ENCODE data around the gene AGPAT2. TPM values are rescaled to one million over a fixed set of nuclear protein-coding genes. Genes with fewer than 3 reads are reported as not detected.

AGPAT2 gene
- total and polyA plus RNA-seq, 2 experiments from 2014 or later: 31.8 to 44.7 TPM

DNA sequence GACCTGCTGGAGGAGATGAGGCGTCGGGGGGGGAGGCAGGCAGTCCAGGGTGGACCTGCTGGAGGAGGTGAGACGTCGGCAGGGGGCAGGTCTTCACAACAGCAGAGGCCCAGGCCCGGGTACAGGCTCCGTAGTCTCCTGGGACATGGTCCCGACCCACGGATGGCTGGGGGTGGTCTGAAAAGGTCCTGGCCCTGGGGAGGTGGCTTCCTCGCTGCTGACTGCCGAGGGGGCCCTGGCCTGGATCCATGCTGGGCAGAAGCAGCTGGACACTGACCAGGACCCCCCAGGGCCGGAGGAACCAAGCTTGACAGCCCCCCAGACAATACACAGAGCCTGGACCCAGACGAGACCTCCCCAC, 16.0 kb downstream of the AGPAT2 start:
- Mint-ChIP-seq H3K27ac (no peak overlapping the region), H3K36me3 (ENCODE audit: low read depth) (no peaks in the 10 kb centered on the region), H3K27me3 (ENCODE audit: insufficient read depth, low read depth, poor library complexity) (peaks cover 4% of the 10 kb centered on the region), H3K4me3 (no peak overlapping the region), H3K4me1 (peaks cover 3% of the 10 kb centered on the region; the same call in 1 of the 3 replicates), H3K9me3 (no peaks in the 10 kb centered on the region)
- H3K79me2 ChIP-seq (replicated peaks; ENCODE audit: insufficient read depth): no peaks in the 10 kb centered on the region
- no peaks in the 10 kb centered on the region for H3K9me2 ChIP-seq (ENCODE audit: insufficient read depth)
- no peak overlapping the region for H3K27ac ChIP-seq (ENCODE audit: low read depth)
- no peak overlapping the region for H2AFZ ChIP-seq
- H3K27me3 ChIP-seq (ENCODE audit: insufficient read depth): no peaks in the 10 kb centered on the region
- H4K20me1 ChIP-seq (replicated peaks; ENCODE audit: insufficient read depth): no peaks in the 10 kb centered on the region
- DNase-seq (ENCODE audit: low spot score) (no peak), ATAC-seq (no peak)
- no peak overlapping the region for H3K4me2 ChIP-seq
- no peak overlapping the region for H3K4me3 ChIP-seq
- no peaks in the 10 kb centered on the region for H3K4me1 ChIP-seq (ENCODE audit: insufficient read depth)
- no peaks in the 10 kb centered on the region for H3F3A ChIP-seq (replicated peaks; ENCODE audit: low read depth)
- no peaks in the 10 kb centered on the region for H3K36me3 ChIP-seq (ENCODE audit: insufficient read depth)
- TF ChIP-seq ZNF114 (CRISPR knock-in tag; IDR thresholded peaks at IDR 0.05): no peak
- TF ChIP-seq NANOG (IDR thresholded peaks at IDR 0.05; ENCODE audit: borderline replicate concordance): no peak
- TF ChIP-seq, protein P1, sequence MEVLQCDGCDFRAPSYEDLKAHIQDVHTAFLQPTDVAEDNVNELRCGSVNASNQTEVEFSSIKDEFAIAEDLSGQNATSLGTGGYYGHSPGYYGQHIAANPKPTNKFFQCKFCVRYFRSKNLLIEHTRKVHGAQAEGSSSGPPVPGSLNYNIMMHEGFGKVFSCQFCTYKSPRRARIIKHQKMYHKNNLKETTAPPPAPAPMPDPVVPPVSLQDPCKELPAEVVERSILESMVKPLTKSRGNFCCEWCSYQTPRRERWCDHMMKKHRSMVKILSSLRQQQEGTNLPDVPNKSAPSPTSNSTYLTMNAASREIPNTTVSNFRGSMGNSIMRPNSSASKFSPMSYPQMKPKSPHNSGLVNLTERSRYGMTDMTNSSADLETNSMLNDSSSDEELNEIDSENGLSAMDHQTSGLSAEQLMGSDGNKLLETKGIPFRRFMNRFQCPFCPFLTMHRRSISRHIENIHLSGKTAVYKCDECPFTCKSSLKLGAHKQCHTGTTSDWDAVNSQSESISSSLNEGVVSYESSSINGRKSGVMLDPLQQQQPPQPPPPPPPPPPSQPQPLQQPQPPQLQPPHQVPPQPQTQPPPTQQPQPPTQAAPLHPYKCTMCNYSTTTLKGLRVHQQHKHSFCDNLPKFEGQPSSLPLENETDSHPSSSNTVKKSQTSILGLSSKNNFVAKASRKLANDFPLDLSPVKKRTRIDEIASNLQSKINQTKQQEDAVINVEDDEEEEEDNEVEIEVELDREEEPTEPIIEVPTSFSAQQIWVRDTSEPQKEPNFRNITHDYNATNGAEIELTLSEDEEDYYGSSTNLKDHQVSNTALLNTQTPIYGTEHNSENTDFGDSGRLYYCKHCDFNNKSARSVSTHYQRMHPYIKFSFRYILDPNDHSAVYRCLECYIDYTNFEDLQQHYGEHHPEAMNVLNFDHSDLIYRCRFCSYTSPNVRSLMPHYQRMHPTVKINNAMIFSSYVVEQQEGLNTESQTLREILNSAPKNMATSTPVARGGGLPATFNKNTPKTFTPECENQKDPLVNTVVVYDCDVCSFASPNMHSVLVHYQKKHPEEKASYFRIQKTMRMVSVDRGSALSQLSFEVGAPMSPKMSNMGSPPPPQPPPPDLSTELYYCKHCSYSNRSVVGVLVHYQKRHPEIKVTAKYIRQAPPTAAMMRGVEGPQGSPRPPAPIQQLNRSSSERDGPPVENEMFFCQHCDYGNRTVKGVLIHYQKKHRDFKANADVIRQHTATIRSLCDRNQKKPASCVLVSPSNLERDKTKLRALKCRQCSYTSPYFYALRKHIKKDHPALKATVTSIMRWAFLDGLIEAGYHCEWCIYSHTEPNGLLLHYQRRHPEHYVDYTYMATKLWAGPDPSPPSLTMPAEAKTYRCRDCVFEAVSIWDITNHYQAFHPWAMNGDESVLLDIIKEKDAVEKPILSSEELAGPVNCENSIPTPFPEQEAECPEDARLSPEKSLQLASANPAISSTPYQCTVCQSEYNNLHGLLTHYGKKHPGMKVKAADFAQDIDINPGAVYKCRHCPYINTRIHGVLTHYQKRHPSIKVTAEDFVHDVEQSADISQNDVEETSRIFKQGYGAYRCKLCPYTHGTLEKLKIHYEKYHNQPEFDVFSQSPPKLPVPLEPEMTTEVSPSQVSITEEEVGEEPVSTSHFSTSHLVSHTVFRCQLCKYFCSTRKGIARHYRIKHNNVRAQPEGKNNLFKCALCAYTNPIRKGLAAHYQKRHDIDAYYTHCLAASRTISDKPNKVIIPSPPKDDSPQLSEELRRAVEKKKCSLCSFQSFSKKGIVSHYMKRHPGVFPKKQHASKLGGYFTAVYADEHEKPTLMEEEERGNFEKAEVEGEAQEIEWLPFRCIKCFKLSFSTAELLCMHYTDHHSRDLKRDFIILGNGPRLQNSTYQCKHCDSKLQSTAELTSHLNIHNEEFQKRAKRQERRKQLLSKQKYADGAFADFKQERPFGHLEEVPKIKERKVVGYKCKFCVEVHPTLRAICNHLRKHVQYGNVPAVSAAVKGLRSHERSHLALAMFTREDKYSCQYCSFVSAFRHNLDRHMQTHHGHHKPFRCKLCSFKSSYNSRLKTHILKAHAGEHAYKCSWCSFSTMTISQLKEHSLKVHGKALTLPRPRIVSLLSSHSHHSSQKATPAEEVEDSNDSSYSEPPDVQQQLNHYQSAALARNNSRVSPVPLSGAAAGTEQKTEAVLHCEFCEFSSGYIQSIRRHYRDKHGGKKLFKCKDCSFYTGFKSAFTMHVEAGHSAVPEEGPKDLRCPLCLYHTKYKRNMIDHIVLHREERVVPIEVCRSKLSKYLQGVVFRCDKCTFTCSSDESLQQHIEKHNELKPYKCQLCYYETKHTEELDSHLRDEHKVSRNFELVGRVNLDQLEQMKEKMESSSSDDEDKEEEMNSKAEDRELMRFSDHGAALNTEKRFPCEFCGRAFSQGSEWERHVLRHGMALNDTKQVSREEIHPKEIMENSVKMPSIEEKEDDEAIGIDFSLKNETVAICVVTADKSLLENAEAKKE (CRISPR knock-in tag; IDR thresholded peaks at IDR 0.05): no peak
- no peak for TF ChIP-seq EZH2 (IDR thresholded peaks at IDR 0.05; ENCODE audit: low read depth, unreplicated experiment)
- TF ChIP-seq JUNB (IDR thresholded peaks at IDR 0.05; ENCODE audit: unreplicated experiment): no peak
- TF ChIP-seq, protein P2, sequence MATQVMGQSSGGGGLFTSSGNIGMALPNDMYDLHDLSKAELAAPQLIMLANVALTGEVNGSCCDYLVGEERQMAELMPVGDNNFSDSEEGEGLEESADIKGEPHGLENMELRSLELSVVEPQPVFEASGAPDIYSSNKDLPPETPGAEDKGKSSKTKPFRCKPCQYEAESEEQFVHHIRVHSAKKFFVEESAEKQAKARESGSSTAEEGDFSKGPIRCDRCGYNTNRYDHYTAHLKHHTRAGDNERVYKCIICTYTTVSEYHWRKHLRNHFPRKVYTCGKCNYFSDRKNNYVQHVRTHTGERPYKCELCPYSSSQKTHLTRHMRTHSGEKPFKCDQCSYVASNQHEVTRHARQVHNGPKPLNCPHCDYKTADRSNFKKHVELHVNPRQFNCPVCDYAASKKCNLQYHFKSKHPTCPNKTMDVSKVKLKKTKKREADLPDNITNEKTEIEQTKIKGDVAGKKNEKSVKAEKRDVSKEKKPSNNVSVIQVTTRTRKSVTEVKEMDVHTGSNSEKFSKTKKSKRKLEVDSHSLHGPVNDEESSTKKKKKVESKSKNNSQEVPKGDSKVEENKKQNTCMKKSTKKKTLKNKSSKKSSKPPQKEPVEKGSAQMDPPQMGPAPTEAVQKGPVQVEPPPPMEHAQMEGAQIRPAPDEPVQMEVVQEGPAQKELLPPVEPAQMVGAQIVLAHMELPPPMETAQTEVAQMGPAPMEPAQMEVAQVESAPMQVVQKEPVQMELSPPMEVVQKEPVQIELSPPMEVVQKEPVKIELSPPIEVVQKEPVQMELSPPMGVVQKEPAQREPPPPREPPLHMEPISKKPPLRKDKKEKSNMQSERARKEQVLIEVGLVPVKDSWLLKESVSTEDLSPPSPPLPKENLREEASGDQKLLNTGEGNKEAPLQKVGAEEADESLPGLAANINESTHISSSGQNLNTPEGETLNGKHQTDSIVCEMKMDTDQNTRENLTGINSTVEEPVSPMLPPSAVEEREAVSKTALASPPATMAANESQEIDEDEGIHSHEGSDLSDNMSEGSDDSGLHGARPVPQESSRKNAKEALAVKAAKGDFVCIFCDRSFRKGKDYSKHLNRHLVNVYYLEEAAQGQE (IDR thresholded peaks at IDR 0.05; ENCODE audit: unreplicated experiment): no peak
- TF ChIP-seq CREB1 (CRISPR knock-in tag; IDR thresholded peaks at IDR 0.05; ENCODE audit: low read depth): no peak
- no peak for TF ChIP-seq EZH2phosphoT487 (IDR thresholded peaks at IDR 0.05; ENCODE audit: unreplicated experiment)
